A549 (cell line): ENCODE data around the gene AFDN.

Experiments
- CBX2 ChIP-seq: fragments of 200-600 bp; sonication (generic); IDR thresholded peaks from 2 replicates; pipeline ENCODE4 v1.6.1; 2016; ENCODE audit warnings: low read depth, mild to moderate bottlenecking, borderline replicate concordance
- HDAC2 ChIP-seq: fragments of 200-600 bp; sonication (generic); IDR thresholded peaks from 2 replicates; pipeline ENCODE4 v1.6.1; 2016
- JUNB ChIP-seq: fragments of >200 bp; sonication (Bioruptor Twin); formaldehyde crosslinking; IDR thresholded peaks from 2 replicates; pipeline ENCODE4 v1.6.1; 2016
- NR3C1 ChIP-seq: fragments of >200 bp; sonication (Bioruptor Twin); formaldehyde crosslinking; IDR thresholded peaks from 3 replicates; pipeline ENCODE4 v1.6.1; 2017
- POLR2A ChIP-seq: IDR thresholded peaks from 2 replicates; pipeline ENCODE4 v1.6.1; 2012; ENCODE audit warnings: mild to moderate bottlenecking, low read length
- POLR2AphosphoS2 ChIP-seq: conservative IDR thresholded peaks from 2 replicates; pipeline ENCODE4 v1.6.1; 2012; ENCODE audit warnings: low read length, improper control_type of control experiment, inconsistent platforms
- RCOR1 ChIP-seq: fragments of 150-350 bp; IDR thresholded peaks from 2 replicates; pipeline ENCODE4 v1.6.1; 2014; ENCODE audit warnings: antibody characterized with exemption, low read length, low read depth
- RFX5 ChIP-seq: fragments of 450-650 bp; IDR thresholded peaks from 2 replicates; pipeline ENCODE4 v1.7.1; 2014; ENCODE audit warnings: antibody characterized with exemption, mild to moderate bottlenecking, moderate library complexity
- SMC3 ChIP-seq: fragments of >200 bp; sonication (Bioruptor Twin); formaldehyde crosslinking; IDR thresholded peaks from 3 replicates; pipeline ENCODE4 v1.6.1; 2018; ENCODE audit warnings: inconsistent platforms
- TF ChIP-seq, protein P1 (sequence below): fragments of >200 bp; sonication (Bioruptor Twin); formaldehyde crosslinking; IDR thresholded peaks from 3 replicates; pipeline ENCODE4 v1.5.1; 2016

GRCh38 chr6:167799033-167799821 is 27.5 kb upstream of the AFDN start:
- TF ChIP-seq POLR2A = no peak
- no peak for TF ChIP-seq NR3C1
- TF ChIP-seq, protein P1, sequence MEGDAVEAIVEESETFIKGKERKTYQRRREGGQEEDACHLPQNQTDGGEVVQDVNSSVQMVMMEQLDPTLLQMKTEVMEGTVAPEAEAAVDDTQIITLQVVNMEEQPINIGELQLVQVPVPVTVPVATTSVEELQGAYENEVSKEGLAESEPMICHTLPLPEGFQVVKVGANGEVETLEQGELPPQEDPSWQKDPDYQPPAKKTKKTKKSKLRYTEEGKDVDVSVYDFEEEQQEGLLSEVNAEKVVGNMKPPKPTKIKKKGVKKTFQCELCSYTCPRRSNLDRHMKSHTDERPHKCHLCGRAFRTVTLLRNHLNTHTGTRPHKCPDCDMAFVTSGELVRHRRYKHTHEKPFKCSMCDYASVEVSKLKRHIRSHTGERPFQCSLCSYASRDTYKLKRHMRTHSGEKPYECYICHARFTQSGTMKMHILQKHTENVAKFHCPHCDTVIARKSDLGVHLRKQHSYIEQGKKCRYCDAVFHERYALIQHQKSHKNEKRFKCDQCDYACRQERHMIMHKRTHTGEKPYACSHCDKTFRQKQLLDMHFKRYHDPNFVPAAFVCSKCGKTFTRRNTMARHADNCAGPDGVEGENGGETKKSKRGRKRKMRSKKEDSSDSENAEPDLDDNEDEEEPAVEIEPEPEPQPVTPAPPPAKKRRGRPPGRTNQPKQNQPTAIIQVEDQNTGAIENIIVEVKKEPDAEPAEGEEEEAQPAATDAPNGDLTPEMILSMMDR = no peak
- no peak for TF ChIP-seq HDAC2
- no peak for TF ChIP-seq JUNB
- no peak for TF ChIP-seq RCOR1
- TF ChIP-seq CBX2 = no peak
- no peak for TF ChIP-seq RFX5
- no peak for TF ChIP-seq SMC3
- TF ChIP-seq POLR2AphosphoS2 = no peak
